ENCODE measurements around the gene SLC1A3. TPM values are rescaled to one million over a fixed set of nuclear protein-coding genes. Genes with fewer than 3 reads are reported as not detected.

SLC1A3 gene
- total RNA-seq, 1 experiment from 2014 or later, result 6.0 TPM

GRCh38 chr5:36623832-36624231 lies 17.4 kb downstream of the SLC1A3 start:
- intact Hi-C loops (cut with micrococcal nuclease; ENCODE audit: unreplicated experiment), result no loop called here
- Mint-ChIP-seq H3K9me3 (ENCODE audit: low read depth, unreplicated experiment) (no peaks in the 10 kb centered on the region), H3K4me3 (ENCODE audit: low read depth, unreplicated experiment) (no peak overlapping the region), H3K36me3 (ENCODE audit: insufficient read depth, unreplicated experiment) (no peaks in the 10 kb centered on the region), H3K4me1 (ENCODE audit: low read depth, unreplicated experiment) (no peaks in the 10 kb centered on the region), H3K27me3 (ENCODE audit: unreplicated experiment) (peaks cover 8% of the 10 kb centered on the region), H3K27ac (ENCODE audit: unreplicated experiment) (no peak overlapping the region)
- DNase-seq, result no peak
- CTCF ChIA-PET, result interaction anchor here (0.7 kb wide), 4 partner anchors 9 to 177 kb away, joined by 3 to 4 read pairs (median 3); no protein-coding TSS in a partner anchor
- TF ChIP-seq CTCF (IDR thresholded peaks at IDR 0.05; ENCODE audit: unreplicated experiment), result no peak
- no TSS peak for BruUV-seq (replicated peaks)

- no peaks in the 10 kb centered on the region for H3K9me3 Mint-ChIP-seq (ENCODE audit: low read depth, unreplicated experiment)
- H3K27ac Mint-ChIP-seq (ENCODE audit: unreplicated experiment), result no peak overlapping the region
- H3K4me1 Mint-ChIP-seq (ENCODE audit: low read depth, unreplicated experiment), result no peaks in the 10 kb centered on the region
- no peak for DNase-seq
- TF ChIP-seq CTCF (IDR thresholded peaks at IDR 0.05; ENCODE audit: unreplicated experiment), result no peak
- no peaks in the 10 kb centered on the region for H3K36me3 Mint-ChIP-seq (ENCODE audit: insufficient read depth, unreplicated experiment)
- no TSS peak for BruUV-seq (replicated peaks)
- CTCF ChIA-PET, result interaction anchor here (0.7 kb wide), 1 partner anchor 9 kb away, joined by 3 read pairs; no protein-coding TSS in a partner anchor
- peaks cover 12% of the 10 kb centered on the region for H3K27me3 Mint-ChIP-seq (ENCODE audit: unreplicated experiment)
- H3K4me3 Mint-ChIP-seq (ENCODE audit: low read depth, unreplicated experiment), result no peak overlapping the region
- intact Hi-C loops (cut with micrococcal nuclease; ENCODE audit: unreplicated experiment), result no loop called here
These were observed 17.9 kb downstream of the SLC1A3 start for GRCh38 chr5:36624277-36624676.

DNA sequence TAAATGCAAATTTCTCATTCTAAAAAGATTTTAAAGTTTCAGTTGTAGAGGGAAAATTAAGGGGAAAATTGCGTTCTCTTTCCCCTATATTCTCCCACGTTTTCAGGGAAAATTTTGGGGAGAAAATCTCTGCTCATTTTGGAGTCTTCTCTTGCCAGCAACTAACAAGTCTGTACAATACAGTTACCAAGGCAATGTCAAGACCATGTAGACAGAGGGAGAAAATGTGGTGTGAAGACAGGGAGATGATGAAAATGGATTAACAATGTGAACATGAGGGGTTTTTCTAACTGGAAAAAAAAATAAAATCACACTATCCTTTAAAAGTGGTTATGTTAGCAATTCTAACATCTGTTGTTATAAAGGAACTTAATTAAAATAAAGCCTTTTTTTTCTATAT lies 22.3 kb downstream of the SLC1A3 start:
- Mint-ChIP-seq H3K36me3 (ENCODE audit: insufficient read depth, unreplicated experiment) (no peaks in the 10 kb centered on the region), H3K27ac (ENCODE audit: unreplicated experiment) (no peak overlapping the region), H3K4me1 (ENCODE audit: low read depth, unreplicated experiment) (no peaks in the 10 kb centered on the region), H3K4me3 (ENCODE audit: low read depth, unreplicated experiment) (no peak overlapping the region), H3K9me3 (ENCODE audit: low read depth, unreplicated experiment) (no peaks in the 10 kb centered on the region), H3K27me3 (ENCODE audit: unreplicated experiment) (peaks cover 29% of the 10 kb centered on the region)
- intact Hi-C loops (cut with micrococcal nuclease; ENCODE audit: unreplicated experiment), result no loop called here
- TF ChIP-seq CTCF (IDR thresholded peaks at IDR 0.05; ENCODE audit: unreplicated experiment), result no peak
- BruUV-seq (replicated peaks), result no TSS peak
- CTCF ChIA-PET, result no interaction called here
- no peak for DNase-seq

DNA sequence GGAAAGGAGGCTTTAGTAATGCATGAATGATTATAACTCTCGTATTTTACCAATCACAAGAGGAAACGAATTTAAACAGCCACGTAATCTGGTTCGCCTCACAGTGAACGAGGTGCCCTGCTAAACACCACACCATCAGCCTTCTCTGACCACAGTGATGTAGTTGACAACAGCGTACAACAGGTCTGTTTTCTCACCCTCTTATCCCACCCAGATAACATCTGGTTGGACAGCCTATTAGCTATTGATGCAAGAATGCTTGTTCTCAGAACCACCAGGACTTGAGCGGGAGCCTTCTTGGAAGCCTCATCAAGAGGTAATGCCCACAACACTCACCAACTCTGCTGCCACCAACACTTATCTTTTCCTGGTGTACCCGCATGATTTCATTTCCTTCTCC lies 23.3 kb downstream of the SLC1A3 start:
- TF ChIP-seq CTCF (IDR thresholded peaks at IDR 0.05; ENCODE audit: unreplicated experiment), result no peak
- Mint-ChIP-seq H3K9me3 (ENCODE audit: low read depth, unreplicated experiment) (no peaks in the 10 kb centered on the region), H3K27me3 (ENCODE audit: unreplicated experiment) (peaks cover 29% of the 10 kb centered on the region), H3K4me1 (ENCODE audit: low read depth, unreplicated experiment) (no peaks in the 10 kb centered on the region), H3K4me3 (ENCODE audit: low read depth, unreplicated experiment) (no peak overlapping the region), H3K36me3 (ENCODE audit: insufficient read depth, unreplicated experiment) (no peaks in the 10 kb centered on the region), H3K27ac (ENCODE audit: unreplicated experiment) (no peak overlapping the region)
- CTCF ChIA-PET, result no interaction called here
- BruUV-seq (replicated peaks), result no TSS peak
- intact Hi-C loops (cut with micrococcal nuclease; ENCODE audit: unreplicated experiment), result no loop called here
- DNase-seq, result no peak
